GM23338 (cell line): ENCODE data around the gene SUGCT. TPM values are rescaled to one million over a fixed set of nuclear protein-coding genes. Genes with fewer than 3 reads are reported as not detected.

ENCODE experiments used
- ATAC-seq: fragments of 200-7000 bp; cut with Tn5 transposase; 3 replicates; pipeline ENCODE4 v1.9.1; 2020
- DNase-seq: peaks from one replicate; pipeline ENCODE4 v3.0.0-alpha.2; 2015; ENCODE audit warnings: low spot score
- H2AFZ ChIP-seq: fragments of 200-600 bp; sonication (generic); 2 replicates; pipeline ENCODE4 v1.8.0; 2016; ENCODE audit warnings: antibody characterized with exemption, mild to moderate bottlenecking, moderate library complexity
- H3F3A ChIP-seq: fragments of 200-600 bp; sonication (generic); replicated peaks from 2 replicates; pipeline ENCODE4 v1.8.0; 2017; ENCODE audit warnings: antibody characterized with exemption, mixed run types, low read depth
- H3K27ac ChIP-seq: fragments of 200-600 bp; sonication (generic); 2 replicates; pipeline ENCODE4 v1.6.1; 2016; ENCODE audit warnings: low read depth
- H3K27me3 ChIP-seq: fragments of 200-600 bp; sonication (generic); 2 replicates; pipeline ENCODE4 v1.8.0; 2016; ENCODE audit warnings: mild to moderate bottlenecking, mixed run types, moderate library complexity; ENCODE audit not compliant: insufficient read depth
- H3K36me3 ChIP-seq: fragments of 200-600 bp; sonication (generic); 2 replicates; pipeline ENCODE4 v1.8.0; 2016; ENCODE audit warnings: mild to moderate bottlenecking; ENCODE audit not compliant: insufficient read depth
- H3K4me1 ChIP-seq: fragments of 200-600 bp; sonication (generic); 2 replicates; pipeline ENCODE4 v1.8.0; 2016; ENCODE audit warnings: mild to moderate bottlenecking, moderate library complexity; ENCODE audit not compliant: insufficient read depth
- H3K4me2 ChIP-seq: fragments of 200-600 bp; sonication (generic); 2 replicates; pipeline ENCODE4 v1.7.1; 2017; ENCODE audit warnings: mixed run types
- H3K4me3 ChIP-seq: fragments of 200-600 bp; sonication (generic); 2 replicates; pipeline ENCODE4 v1.6.1; 2016; ENCODE audit warnings: mixed run types
- H3K79me2 ChIP-seq: fragments of 200-600 bp; sonication (generic); replicated peaks from 2 replicates; pipeline ENCODE4 v1.8.0; 2017; ENCODE audit warnings: mild to moderate bottlenecking; ENCODE audit not compliant: insufficient read depth
- H3K9me2 ChIP-seq: fragments of 200-600 bp; sonication (generic); 2 replicates; pipeline ENCODE4 v1.8.0; 2017; ENCODE audit not compliant: insufficient read depth
- H4K20me1 ChIP-seq: fragments of 200-600 bp; sonication (generic); replicated peaks from 2 replicates; pipeline ENCODE4 v1.8.0; 2017; ENCODE audit warnings: mild to moderate bottlenecking; ENCODE audit not compliant: insufficient read depth
- H3K27ac Mint-ChIP-seq: 2 replicates; pipeline ENCODE4 v1.8.0; 2020; ENCODE audit warnings: inconsistent platforms, mild to moderate bottlenecking, moderate library complexity, mixed read lengths
- H3K27me3 Mint-ChIP-seq: 3 replicates; pipeline ENCODE4 v1.8.0; 2022; ENCODE audit warnings: low read depth, mild to moderate bottlenecking, moderate library complexity, mixed read lengths, inconsistent platforms; ENCODE audit not compliant: insufficient read depth, poor library complexity
- H3K36me3 Mint-ChIP-seq: 3 replicates; pipeline ENCODE4 v1.8.0; 2021; ENCODE audit warnings: low read depth, mild to moderate bottlenecking, inconsistent platforms, moderate library complexity, mixed read lengths
- H3K4me1 Mint-ChIP-seq: 3 replicates; pipeline ENCODE4 v1.8.0; 2020; ENCODE audit warnings: mild to moderate bottlenecking, inconsistent platforms, mixed read lengths
- H3K4me3 Mint-ChIP-seq: 3 replicates; pipeline ENCODE4 v1.8.0; 2021; ENCODE audit warnings: moderate library complexity, mild to moderate bottlenecking, inconsistent platforms, mixed read lengths
- H3K9me3 Mint-ChIP-seq: 3 replicates; pipeline ENCODE4 v1.8.0; 2020; ENCODE audit warnings: moderate library complexity, mild to moderate bottlenecking, inconsistent platforms, mixed read lengths
- CREB1 ChIP-seq: fragments of 250-450 bp; sonication (Bioruptor Pico); IDR thresholded peaks from 2 replicates; pipeline ENCODE4 v1.5.0; 2020; ENCODE audit warnings: low read depth, mild to moderate bottlenecking, moderate library complexity
- EZH2phosphoT487 ChIP-seq: fragments of 200-600 bp; sonication (generic); IDR thresholded peaks from one replicate; pipeline ENCODE4 v1.8.1; 2018; ENCODE audit warnings: antibody characterized with exemption; ENCODE audit not compliant: unreplicated experiment
- STAT1 ChIP-seq: IDR thresholded peaks from one replicate; pipeline ENCODE4 v1.6.1; 2016; ENCODE audit warnings: antibody characterized with exemption; ENCODE audit not compliant: unreplicated experiment
- polyA plus RNA-seq: library from polyadenylated mRNA; unstranded; fragments of >200 nt; fragmentation: Nextera tagmentation; extraction: Ambion mirVana; gene quantifications from 2 replicates; pipeline ENCODE4 v1.2.1, GENCODE V29; 2016
- total RNA-seq: library from RNA; depleted of rRNA; stranded (reverse); fragments of >200 nt; shearing (Covaris generic); gene quantifications from 2 replicates; pipeline ENCODE4 v1.2.3, GENCODE V29; 2014
- TF ChIP-seq, protein P1 (sequence below): IDR thresholded peaks from one replicate; pipeline ENCODE4 v1.6.1; 2018; ENCODE audit warnings: antibody characterized with exemption; ENCODE audit not compliant: unreplicated experiment
- TF ChIP-seq, protein P2 (sequence below): IDR thresholded peaks from 2 replicates; pipeline ENCODE4 v1.6.1; 2016; ENCODE audit warnings: antibody characterized with exemption
- TF ChIP-seq, protein P3 (sequence below): fragments of 250-450 bp; sonication (Bioruptor Pico); IDR thresholded peaks from 2 replicates; pipeline ENCODE4 v1.5.0; 2020; ENCODE audit warnings: mild to moderate bottlenecking, moderate library complexity

The SUGCT gene
- total and polyA plus RNA-seq, 2 experiments from 2014 or later: 4.2 to 5.6 TPM

DNA sequence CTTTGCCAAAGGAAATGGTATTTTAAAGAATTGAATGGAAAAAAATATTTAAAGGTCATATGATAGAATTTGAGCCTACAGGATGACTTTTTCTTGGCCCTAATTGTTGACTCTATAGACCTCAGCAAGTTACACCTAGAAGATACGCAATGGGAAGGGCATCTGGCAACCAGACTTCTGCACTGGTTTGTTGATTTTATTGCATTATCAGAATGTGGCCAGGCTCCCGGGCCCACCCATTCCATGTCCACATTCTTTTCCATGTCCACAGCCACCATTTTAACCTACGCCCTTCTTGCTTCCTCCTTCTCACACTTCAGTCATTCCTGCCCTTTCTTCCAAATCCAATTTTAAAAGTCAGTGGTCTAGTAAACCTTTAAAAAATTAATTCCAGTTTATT, 738.4 kb downstream of the SUGCT start:
- H3K27me3 ChIP-seq: no peaks in the 10 kb centered on the region
- H3K4me3 ChIP-seq: no peak overlapping the region
- TF ChIP-seq, protein P1, sequence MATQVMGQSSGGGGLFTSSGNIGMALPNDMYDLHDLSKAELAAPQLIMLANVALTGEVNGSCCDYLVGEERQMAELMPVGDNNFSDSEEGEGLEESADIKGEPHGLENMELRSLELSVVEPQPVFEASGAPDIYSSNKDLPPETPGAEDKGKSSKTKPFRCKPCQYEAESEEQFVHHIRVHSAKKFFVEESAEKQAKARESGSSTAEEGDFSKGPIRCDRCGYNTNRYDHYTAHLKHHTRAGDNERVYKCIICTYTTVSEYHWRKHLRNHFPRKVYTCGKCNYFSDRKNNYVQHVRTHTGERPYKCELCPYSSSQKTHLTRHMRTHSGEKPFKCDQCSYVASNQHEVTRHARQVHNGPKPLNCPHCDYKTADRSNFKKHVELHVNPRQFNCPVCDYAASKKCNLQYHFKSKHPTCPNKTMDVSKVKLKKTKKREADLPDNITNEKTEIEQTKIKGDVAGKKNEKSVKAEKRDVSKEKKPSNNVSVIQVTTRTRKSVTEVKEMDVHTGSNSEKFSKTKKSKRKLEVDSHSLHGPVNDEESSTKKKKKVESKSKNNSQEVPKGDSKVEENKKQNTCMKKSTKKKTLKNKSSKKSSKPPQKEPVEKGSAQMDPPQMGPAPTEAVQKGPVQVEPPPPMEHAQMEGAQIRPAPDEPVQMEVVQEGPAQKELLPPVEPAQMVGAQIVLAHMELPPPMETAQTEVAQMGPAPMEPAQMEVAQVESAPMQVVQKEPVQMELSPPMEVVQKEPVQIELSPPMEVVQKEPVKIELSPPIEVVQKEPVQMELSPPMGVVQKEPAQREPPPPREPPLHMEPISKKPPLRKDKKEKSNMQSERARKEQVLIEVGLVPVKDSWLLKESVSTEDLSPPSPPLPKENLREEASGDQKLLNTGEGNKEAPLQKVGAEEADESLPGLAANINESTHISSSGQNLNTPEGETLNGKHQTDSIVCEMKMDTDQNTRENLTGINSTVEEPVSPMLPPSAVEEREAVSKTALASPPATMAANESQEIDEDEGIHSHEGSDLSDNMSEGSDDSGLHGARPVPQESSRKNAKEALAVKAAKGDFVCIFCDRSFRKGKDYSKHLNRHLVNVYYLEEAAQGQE: no peak
- TF ChIP-seq CREB1 (CRISPR knock-in tag) (no peak), STAT1 (no peak), EZH2phosphoT487 (no peak)
- TF ChIP-seq, protein P2, sequence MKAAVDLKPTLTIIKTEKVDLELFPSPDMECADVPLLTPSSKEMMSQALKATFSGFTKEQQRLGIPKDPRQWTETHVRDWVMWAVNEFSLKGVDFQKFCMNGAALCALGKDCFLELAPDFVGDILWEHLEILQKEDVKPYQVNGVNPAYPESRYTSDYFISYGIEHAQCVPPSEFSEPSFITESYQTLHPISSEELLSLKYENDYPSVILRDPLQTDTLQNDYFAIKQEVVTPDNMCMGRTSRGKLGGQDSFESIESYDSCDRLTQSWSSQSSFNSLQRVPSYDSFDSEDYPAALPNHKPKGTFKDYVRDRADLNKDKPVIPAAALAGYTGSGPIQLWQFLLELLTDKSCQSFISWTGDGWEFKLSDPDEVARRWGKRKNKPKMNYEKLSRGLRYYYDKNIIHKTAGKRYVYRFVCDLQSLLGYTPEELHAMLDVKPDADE: no peak
- TF ChIP-seq, protein P3, sequence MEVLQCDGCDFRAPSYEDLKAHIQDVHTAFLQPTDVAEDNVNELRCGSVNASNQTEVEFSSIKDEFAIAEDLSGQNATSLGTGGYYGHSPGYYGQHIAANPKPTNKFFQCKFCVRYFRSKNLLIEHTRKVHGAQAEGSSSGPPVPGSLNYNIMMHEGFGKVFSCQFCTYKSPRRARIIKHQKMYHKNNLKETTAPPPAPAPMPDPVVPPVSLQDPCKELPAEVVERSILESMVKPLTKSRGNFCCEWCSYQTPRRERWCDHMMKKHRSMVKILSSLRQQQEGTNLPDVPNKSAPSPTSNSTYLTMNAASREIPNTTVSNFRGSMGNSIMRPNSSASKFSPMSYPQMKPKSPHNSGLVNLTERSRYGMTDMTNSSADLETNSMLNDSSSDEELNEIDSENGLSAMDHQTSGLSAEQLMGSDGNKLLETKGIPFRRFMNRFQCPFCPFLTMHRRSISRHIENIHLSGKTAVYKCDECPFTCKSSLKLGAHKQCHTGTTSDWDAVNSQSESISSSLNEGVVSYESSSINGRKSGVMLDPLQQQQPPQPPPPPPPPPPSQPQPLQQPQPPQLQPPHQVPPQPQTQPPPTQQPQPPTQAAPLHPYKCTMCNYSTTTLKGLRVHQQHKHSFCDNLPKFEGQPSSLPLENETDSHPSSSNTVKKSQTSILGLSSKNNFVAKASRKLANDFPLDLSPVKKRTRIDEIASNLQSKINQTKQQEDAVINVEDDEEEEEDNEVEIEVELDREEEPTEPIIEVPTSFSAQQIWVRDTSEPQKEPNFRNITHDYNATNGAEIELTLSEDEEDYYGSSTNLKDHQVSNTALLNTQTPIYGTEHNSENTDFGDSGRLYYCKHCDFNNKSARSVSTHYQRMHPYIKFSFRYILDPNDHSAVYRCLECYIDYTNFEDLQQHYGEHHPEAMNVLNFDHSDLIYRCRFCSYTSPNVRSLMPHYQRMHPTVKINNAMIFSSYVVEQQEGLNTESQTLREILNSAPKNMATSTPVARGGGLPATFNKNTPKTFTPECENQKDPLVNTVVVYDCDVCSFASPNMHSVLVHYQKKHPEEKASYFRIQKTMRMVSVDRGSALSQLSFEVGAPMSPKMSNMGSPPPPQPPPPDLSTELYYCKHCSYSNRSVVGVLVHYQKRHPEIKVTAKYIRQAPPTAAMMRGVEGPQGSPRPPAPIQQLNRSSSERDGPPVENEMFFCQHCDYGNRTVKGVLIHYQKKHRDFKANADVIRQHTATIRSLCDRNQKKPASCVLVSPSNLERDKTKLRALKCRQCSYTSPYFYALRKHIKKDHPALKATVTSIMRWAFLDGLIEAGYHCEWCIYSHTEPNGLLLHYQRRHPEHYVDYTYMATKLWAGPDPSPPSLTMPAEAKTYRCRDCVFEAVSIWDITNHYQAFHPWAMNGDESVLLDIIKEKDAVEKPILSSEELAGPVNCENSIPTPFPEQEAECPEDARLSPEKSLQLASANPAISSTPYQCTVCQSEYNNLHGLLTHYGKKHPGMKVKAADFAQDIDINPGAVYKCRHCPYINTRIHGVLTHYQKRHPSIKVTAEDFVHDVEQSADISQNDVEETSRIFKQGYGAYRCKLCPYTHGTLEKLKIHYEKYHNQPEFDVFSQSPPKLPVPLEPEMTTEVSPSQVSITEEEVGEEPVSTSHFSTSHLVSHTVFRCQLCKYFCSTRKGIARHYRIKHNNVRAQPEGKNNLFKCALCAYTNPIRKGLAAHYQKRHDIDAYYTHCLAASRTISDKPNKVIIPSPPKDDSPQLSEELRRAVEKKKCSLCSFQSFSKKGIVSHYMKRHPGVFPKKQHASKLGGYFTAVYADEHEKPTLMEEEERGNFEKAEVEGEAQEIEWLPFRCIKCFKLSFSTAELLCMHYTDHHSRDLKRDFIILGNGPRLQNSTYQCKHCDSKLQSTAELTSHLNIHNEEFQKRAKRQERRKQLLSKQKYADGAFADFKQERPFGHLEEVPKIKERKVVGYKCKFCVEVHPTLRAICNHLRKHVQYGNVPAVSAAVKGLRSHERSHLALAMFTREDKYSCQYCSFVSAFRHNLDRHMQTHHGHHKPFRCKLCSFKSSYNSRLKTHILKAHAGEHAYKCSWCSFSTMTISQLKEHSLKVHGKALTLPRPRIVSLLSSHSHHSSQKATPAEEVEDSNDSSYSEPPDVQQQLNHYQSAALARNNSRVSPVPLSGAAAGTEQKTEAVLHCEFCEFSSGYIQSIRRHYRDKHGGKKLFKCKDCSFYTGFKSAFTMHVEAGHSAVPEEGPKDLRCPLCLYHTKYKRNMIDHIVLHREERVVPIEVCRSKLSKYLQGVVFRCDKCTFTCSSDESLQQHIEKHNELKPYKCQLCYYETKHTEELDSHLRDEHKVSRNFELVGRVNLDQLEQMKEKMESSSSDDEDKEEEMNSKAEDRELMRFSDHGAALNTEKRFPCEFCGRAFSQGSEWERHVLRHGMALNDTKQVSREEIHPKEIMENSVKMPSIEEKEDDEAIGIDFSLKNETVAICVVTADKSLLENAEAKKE (CRISPR knock-in tag): no peak
- Mint-ChIP-seq H3K27me3 (no peaks in the 10 kb centered on the region), H3K27ac (no peak overlapping the region), H3K36me3 (peaks cover 3% of the 10 kb centered on the region; the same call in 2 of the 3 replicates), H3K4me3 (no peak overlapping the region), H3K9me3 (peaks cover 4% of the 10 kb centered on the region), H3K4me1 (0 out of 3 replicates have a peak, but pooled peaks cover 3% of the 10 kb centered on the region)
- no peaks in the 10 kb centered on the region for H3K4me1 ChIP-seq
- H3K79me2 ChIP-seq: no peaks in the 10 kb centered on the region
- no peaks in the 10 kb centered on the region for H4K20me1 ChIP-seq
- H3K9me2 ChIP-seq: peaks cover 3% of the 10 kb centered on the region; the same call in 1 of the 2 replicates
- H3K36me3 ChIP-seq: no peaks in the 10 kb centered on the region
- no peak overlapping the region for H3K4me2 ChIP-seq
- DNase-seq (no peak), ATAC-seq (no peak)
- no peak overlapping the region for H3K27ac ChIP-seq
- H3F3A ChIP-seq: no peaks in the 10 kb centered on the region
- no peak overlapping the region for H2AFZ ChIP-seq
